ACHN (cell line): ENCODE data around the gene HSD17B4.

Experiments
- DNase-seq: peaks from one replicate; pipeline ENCODE4 v3.0.0-alpha.2; 2015
- in situ Hi-C: cut with HindIII; loops from 2 replicates; pipeline ENCODE4 v1.10.0; 2017; ENCODE audit warnings: low sequenced_read_pairs, low pct_ligation_motif_present, low pct_unique_long_range_greater_than_20kb

Gene HSD17B4

DNA sequence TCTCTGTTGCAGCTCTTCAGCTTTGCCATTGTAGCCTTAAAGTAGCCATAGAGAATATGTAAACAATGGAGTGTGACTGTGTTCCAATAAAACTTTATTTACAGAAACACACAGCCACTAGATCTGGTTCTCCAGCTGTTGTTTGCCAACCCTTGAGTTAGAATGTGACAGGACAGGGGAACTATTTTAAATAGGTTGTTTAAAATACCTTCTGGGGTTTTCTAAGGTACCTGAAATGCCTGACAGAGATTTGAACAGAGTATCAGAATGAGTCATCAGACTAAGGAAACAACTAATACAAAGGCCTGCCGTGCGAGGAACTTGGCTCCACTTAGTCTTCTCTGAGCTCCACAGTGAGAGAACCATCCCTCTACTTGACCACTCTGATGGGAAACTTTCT, 85.4 kb downstream of the HSD17B4 start:
- DNase-seq = no peak
- in situ Hi-C loops = no loop called here

DNA sequence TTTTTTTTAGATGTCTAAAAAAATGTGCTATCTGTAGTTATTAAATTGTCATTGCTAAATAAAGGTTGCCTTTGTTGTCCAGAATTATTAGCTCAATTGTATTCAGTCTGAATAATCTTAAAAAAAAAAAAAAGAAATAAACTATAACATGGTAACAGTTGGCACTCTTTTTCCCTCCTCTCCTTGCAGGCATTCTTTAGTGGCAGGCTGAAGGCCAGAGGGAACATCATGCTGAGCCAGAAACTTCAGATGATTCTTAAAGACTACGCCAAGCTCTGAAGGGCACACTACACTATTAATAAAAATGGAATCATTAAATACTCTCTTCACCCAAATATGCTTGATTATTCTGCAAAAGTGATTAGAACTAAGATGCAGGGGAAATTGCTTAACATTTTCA, 89.4 kb downstream of the HSD17B4 start:
- DNase-seq = no peak
- in situ Hi-C loops = no loop called here

DNA sequence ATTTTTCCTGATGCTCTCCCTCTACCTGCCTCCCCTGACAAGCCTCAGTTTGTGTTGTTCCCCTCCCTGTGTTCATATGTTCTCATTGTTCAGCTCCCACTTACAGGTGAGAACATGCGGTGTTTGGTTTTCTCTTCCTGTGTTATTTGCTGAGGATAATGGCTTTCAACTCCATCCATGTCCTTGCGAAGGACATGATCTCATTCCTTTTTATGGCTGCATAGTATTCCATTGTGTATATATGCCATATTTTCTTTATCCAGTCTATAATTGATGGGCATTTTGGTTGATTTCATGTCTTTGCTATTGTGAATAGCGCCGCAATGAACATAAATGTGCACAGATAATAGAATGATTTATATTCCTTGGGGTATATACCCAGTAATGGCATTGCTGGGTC, 99.5 kb downstream of the HSD17B4 start:
- in situ Hi-C loops = no loop called here
- DNase-seq = no peak

DNA sequence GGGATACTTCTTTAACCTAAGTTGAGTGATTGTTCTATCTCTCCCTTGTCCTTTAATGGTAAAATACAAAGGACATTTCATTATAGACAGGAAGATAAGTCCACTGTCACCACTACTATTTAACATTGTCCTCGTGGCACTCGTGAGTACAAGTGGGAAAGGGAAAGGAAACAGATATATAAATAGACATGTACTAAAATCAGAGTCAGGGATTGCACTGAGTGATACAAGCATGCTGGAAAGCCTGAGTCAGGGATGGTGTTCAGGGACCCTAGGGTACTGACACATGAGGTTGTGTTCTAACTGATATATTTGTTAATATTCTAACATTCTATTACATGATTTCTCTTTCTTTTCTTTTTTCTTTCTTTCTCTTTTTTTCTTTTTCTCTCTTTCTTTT, 102.3 kb downstream of the HSD17B4 start:
- in situ Hi-C loops = no loop called here

DNA sequence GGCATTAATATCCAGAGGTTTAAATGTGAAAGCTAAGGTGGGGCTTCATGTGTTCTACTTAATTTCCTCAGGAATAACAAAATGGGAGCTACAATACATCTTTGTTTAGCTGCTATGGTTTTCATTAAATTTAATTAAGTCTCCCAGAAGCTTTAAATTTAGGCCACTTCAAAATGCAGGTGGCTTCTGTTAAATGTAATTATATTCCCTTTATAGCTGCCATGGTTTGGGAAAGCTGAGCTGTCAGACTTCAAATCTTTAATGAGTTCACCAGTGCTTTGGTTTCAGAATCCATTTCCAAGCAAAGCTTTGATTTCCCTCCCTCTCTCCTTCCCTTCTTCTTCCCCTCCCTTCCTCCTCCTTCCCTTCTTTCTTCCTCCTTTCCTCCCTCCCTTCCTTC, 118.6 kb downstream of the HSD17B4 start:
- in situ Hi-C loops = no loop called here
- no peak for DNase-seq

More for the DNA sequence above, 102.3 kb downstream of the HSD17B4 start:
- no peak for DNase-seq

DNA sequence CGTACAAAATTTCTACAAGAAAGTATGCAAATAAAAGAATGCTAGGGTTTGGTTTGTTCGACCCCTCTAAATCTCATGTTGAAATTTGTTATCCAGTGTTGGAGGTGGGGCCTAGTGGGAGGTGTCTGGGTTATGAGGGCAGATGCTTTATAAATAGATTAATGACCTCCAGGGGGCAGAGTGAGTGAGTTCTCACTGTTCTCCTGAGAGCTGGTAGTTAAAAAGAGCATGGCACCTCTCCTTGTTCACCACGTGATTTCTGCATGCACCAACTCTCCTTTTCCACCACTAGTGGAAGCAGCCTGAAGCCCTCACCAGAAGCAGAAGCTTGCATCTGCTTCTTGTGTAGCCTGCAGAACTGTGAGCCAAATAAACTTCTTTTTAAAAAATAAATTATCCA, 126.6 kb downstream of the HSD17B4 start:
- in situ Hi-C loops = no loop called here

DNA sequence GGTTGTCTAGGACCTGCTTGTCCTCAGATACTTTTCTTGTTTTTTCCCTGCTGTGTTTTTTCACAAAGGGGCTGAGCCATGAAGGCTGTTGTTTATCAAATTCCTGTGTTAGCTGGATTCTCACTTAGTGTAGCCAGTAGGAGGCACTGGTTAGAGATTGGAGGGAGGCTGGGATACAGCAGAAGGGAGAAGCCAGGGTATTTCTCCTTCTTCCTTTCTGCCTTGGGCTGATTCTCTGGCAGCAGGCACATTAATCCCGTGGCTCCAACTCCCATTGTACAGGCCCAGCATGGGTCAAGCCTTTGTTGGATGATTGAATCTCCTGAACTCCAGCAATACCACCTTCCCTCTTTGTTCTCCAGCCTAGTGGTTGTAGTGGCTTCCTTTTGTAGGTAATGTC, 130.7 kb downstream of the HSD17B4 start:
- in situ Hi-C loops = no loop called here
- no peak for DNase-seq

More for the DNA sequence above, 126.6 kb downstream of the HSD17B4 start:
- peak; percentile 54 for DNase-seq

DNA sequence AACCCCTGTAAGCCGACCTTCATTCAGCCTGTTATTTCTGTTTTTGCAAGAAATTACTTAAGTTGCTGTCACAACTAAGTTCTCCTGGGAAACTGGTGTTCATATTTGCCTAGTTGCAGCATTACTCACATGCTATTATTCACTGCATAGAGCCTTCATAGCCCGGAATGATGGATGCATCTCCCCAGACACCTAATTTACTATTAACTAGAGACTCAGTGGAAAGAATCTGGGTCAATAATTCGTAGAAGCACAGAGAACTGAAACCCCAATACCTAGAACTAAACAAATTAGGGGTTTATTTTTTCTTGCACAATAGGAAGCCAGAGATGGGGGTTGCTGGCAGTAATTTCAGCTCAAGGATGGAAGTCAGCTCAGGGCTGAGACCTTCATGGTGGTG, 131.4 kb downstream of the HSD17B4 start:
- in situ Hi-C loops = no loop called here
- no peak for DNase-seq
